ENCODE data around the gene SNAPIN. TPM values are rescaled to one million over a fixed set of nuclear protein-coding genes. Genes with fewer than 3 reads are reported as not detected.

The SNAPIN gene
- total and polyA plus RNA-seq, 9 of the 15 experiments (the other 6 are each of a cell fraction or from before 2014, with no cell fraction given), result 11.2 to 43.9 (median 32.3) TPM

DNA sequence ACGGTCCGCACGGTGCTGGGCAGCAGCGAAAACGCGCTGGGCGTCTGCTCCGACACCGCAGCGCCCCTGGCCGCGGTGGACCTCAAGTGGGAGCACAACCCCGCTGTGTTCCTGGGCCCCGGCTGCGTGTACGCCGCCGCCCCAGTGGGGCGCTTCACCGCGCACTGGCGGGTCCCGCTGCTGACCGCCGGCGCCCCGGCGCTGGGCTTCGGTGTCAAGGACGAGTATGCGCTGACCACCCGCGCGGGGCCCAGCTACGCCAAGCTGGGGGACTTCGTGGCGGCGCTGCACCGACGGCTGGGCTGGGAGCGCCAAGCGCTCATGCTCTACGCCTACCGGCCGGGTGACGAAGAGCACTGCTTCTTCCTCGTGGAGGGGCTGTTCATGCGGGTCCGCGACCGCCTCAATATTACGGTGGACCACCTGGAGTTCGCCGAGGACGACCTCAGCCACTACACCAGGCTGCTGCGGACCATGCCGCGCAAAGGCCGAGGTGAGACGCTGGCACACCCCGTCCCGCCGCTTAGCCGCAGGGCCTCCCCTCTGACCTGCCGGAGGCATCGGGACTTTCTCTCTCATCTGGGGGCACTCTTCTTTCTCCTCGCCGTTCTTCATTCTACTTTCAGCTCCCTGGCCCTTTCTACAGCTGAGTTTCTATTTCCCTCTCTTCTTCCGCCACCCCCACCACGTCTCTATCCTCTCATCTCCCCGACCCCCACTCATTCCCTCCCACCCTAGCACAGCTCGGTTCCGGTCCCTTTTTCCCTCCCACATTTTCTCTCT is 21.0 kb downstream of the SNAPIN start (continued):
- TF ChIP-seq, protein P1, sequence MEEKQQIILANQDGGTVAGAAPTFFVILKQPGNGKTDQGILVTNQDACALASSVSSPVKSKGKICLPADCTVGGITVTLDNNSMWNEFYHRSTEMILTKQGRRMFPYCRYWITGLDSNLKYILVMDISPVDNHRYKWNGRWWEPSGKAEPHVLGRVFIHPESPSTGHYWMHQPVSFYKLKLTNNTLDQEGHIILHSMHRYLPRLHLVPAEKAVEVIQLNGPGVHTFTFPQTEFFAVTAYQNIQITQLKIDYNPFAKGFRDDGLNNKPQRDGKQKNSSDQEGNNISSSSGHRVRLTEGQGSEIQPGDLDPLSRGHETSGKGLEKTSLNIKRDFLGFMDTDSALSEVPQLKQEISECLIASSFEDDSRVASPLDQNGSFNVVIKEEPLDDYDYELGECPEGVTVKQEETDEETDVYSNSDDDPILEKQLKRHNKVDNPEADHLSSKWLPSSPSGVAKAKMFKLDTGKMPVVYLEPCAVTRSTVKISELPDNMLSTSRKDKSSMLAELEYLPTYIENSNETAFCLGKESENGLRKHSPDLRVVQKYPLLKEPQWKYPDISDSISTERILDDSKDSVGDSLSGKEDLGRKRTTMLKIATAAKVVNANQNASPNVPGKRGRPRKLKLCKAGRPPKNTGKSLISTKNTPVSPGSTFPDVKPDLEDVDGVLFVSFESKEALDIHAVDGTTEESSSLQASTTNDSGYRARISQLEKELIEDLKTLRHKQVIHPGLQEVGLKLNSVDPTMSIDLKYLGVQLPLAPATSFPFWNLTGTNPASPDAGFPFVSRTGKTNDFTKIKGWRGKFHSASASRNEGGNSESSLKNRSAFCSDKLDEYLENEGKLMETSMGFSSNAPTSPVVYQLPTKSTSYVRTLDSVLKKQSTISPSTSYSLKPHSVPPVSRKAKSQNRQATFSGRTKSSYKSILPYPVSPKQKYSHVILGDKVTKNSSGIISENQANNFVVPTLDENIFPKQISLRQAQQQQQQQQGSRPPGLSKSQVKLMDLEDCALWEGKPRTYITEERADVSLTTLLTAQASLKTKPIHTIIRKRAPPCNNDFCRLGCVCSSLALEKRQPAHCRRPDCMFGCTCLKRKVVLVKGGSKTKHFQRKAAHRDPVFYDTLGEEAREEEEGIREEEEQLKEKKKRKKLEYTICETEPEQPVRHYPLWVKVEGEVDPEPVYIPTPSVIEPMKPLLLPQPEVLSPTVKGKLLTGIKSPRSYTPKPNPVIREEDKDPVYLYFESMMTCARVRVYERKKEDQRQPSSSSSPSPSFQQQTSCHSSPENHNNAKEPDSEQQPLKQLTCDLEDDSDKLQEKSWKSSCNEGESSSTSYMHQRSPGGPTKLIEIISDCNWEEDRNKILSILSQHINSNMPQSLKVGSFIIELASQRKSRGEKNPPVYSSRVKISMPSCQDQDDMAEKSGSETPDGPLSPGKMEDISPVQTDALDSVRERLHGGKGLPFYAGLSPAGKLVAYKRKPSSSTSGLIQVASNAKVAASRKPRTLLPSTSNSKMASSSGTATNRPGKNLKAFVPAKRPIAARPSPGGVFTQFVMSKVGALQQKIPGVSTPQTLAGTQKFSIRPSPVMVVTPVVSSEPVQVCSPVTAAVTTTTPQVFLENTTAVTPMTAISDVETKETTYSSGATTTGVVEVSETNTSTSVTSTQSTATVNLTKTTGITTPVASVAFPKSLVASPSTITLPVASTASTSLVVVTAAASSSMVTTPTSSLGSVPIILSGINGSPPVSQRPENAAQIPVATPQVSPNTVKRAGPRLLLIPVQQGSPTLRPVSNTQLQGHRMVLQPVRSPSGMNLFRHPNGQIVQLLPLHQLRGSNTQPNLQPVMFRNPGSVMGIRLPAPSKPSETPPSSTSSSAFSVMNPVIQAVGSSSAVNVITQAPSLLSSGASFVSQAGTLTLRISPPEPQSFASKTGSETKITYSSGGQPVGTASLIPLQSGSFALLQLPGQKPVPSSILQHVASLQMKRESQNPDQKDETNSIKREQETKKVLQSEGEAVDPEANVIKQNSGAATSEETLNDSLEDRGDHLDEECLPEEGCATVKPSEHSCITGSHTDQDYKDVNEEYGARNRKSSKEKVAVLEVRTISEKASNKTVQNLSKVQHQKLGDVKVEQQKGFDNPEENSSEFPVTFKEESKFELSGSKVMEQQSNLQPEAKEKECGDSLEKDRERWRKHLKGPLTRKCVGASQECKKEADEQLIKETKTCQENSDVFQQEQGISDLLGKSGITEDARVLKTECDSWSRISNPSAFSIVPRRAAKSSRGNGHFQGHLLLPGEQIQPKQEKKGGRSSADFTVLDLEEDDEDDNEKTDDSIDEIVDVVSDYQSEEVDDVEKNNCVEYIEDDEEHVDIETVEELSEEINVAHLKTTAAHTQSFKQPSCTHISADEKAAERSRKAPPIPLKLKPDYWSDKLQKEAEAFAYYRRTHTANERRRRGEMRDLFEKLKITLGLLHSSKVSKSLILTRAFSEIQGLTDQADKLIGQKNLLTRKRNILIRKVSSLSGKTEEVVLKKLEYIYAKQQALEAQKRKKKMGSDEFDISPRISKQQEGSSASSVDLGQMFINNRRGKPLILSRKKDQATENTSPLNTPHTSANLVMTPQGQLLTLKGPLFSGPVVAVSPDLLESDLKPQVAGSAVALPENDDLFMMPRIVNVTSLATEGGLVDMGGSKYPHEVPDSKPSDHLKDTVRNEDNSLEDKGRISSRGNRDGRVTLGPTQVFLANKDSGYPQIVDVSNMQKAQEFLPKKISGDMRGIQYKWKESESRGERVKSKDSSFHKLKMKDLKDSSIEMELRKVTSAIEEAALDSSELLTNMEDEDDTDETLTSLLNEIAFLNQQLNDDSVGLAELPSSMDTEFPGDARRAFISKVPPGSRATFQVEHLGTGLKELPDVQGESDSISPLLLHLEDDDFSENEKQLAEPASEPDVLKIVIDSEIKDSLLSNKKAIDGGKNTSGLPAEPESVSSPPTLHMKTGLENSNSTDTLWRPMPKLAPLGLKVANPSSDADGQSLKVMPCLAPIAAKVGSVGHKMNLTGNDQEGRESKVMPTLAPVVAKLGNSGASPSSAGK (IDR thresholded peaks at IDR 0.05), result peak; percentile 17; the same call in 1 of the 2 replicates
- TF ChIP-seq, protein P2, sequence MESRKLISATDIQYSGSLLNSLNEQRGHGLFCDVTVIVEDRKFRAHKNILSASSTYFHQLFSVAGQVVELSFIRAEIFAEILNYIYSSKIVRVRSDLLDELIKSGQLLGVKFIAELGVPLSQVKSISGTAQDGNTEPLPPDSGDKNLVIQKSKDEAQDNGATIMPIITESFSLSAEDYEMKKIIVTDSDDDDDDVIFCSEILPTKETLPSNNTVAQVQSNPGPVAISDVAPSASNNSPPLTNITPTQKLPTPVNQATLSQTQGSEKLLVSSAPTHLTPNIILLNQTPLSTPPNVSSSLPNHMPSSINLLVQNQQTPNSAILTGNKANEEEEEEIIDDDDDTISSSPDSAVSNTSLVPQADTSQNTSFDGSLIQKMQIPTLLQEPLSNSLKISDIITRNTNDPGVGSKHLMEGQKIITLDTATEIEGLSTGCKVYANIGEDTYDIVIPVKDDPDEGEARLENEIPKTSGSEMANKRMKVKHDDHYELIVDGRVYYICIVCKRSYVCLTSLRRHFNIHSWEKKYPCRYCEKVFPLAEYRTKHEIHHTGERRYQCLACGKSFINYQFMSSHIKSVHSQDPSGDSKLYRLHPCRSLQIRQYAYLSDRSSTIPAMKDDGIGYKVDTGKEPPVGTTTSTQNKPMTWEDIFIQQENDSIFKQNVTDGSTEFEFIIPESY (CRISPR knock-in tag; IDR thresholded peaks at IDR 0.05), result peak; percentile 96
- no peak for TF ChIP-seq MIER1 (IDR thresholded peaks at IDR 0.05; ENCODE audit: low read depth)

All from K562 (cell line).